Esophagus squamous epithelium (tissue), 4 donors: Measurements from ENCODE around the gene LGI1.

Experiments
- CTCF ChIP-seq, 6 experiments: fragments of 450-650 bp in 4 of 6; fragments of 200-600 bp in 2 of 6; sonication (generic) in 2 of 6; IDR thresholded peaks; one replicate each; pipeline ENCODE4 v1.5.1; 2016 to 2019; ENCODE audit warnings: antibody characterized with exemption in 6 of 6, mild to moderate bottlenecking in 4 of 6, moderate library complexity in 4 of 6
- POLR2A ChIP-seq, 4 donors: fragments of 450-650 bp; IDR thresholded peaks; one replicate each; pipeline ENCODE4 v1.6.1; 2017; ENCODE audit warnings: antibody characterized with exemption in 4 of 4, mild to moderate bottlenecking in 4 of 4, moderate library complexity in 3 of 4

- no peak for TF ChIP-seq CTCF (IDR thresholded peaks at IDR 0.05)
- no peak for TF ChIP-seq POLR2A (IDR thresholded peaks at IDR 0.05)
Observed at GRCh38 chr10:93804200-93804599, 46.5 kb downstream of the LGI1 start.
